GM21360 (cell line): ENCODE data around the gene LHFPL6.

Source experiments
- ATAC-seq: cut with Tn5 transposase; IDR thresholded peaks from one replicate; pipeline ENCODE4 v1.9.1; 2021; ENCODE audit warnings: mild to moderate bottlenecking, moderate library complexity; ENCODE audit not compliant: unreplicated experiment

Gene LHFPL6

DNA sequence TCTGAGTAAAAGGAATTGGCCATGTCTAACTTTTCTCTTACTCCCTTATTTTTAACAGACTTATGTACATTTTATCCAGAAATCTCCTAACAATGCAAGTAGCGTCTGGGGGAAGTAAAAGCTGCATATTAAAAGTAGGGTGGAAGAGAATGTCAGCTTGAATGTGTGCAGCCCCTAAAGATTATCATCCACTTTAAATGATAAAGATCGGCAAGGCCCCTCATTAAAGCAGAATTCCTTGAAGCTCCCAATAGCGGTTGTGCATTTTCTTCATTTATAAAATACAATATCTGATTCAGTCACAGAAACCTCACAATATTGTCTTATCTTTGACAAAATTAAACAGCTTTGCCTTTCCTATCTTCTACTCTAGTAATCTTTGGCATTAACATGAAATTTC, 184.6 kb downstream of the LHFPL6 start:
- ATAC-seq, result no peak

DNA sequence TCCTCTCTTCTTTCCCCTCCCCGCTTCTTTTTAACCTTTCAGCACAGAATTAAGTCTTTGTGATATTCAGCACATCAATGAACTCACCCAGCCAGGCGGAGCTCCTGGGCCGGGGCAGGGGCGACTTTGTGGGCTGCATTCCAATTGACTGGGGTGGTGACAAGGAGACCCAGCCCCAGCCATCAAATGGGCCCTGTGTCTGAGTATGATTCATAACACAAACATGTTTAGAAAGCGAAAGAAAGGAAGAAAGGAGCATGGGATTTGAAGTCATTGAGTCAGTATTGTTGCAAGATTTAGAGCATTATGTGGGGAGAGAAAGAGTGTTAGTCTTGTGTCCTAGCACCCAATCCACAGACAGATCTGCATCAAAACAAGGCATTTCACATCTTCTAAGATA, 185.3 kb downstream of the LHFPL6 start:
- ATAC-seq, result no peak

DNA sequence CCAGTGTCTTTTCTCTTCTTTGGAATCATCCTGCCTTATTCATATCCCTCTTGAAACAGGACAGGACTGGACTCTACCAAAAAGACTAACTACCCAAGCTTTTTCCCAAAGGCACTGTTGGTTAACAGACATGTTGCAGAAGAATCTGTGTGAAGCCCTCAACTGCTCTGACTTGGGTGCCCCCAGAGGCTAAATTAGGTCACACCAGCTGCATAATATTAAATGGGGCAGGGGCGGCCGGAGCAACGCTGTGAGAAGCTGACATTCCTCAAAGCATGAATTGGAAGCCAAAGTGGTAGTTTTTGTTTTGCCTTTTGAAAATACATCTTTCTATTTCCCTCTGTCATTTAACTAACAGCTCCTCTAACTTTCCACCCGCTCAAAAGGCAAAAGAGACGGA, 185.9 kb downstream of the LHFPL6 start:
- ATAC-seq, result no peak

DNA sequence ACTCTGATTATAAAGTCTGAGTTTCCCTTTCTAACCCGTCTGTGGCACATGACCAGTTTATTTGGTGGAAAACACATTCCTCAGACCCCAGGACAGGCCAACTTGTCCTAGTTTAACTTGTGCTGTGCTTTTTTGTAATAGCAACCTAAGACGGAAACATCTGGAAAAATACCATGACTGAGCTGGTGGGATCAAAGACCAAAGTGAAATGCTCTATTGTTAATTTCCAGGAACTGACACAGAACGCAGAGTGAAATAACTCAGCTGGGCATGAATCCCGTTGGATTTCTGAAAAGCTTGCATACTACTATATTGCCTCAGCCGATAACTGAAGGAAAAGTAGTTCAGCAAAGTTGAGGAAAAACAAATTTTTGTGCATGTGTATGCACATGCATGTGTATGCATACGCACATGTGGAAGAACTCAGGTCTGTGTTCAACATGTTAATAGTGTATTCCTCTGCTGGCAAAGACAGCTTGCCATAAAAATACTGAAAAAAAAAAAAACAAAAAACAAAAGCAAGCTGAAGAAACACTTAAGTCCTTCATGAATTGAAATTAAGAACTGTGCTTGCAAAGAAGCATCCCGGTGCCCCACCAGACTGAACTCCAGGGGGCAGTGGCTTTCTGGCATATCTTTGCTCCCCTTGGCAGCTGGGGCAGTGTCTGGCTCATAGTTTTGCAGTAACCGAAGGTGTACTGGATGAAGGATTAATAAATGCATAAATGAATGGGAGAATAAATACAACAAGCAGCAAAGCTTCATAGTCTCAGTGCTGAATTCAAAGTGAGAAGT, 187.8 kb downstream of the LHFPL6 start:
- ATAC-seq, result no peak

DNA sequence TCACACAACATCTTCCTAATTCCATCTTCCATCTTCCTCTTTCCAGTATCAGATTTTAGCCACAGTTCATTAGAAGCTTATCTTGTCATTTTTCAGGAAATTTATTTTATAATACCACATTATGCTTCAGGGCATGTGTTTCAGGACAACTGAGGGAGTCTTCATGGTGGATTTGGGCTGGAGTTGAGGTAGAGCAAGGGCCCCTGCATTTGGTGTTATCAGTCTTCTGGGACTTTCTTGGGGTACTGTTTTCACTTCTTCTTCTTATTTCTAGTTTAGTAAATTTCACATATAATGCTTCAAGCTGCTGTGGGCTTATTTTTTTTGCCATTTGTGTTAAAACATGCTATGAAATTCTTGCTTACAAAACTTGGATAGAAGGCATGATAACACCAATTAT, 188.7 kb downstream of the LHFPL6 start:
- no peak for ATAC-seq

DNA sequence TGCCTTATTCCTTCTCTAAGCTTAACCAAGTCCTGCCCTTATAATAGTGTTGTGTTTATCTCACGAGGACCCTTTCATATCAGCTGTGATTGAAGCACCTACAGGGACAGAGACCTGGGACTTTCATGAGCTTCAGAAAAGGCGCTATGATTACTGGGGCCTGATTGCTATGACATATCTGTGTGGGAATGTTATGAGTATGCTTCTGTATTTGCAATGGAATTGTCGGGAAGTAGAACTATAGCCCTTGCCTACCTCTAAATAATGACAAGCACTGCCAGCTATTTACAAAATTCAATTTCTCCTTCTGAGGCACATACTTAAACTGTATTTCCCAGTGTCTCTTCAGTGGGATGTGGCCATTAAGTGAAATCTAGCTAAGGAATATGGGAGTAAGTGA, 191.5 kb downstream of the LHFPL6 start:
- ATAC-seq, result no peak

DNA sequence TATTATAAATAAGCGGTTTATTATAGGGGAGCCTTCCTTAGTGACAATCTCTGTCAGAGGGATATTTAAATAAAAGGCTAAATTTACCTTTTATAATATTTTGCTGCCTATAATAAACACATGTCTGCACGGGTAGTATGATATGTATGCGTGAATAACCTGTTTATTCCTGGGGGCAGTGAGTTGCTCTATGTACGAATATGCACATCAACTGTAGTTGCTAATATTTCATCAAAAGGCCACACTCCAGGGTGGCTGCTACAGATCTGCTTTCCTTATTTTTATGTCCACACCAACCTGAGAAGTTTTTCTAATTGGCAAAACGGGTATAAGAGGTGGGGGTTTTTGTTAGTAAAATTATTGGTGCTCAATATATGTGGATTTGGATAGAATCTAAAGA, 192.0 kb downstream of the LHFPL6 start:
- no peak for ATAC-seq

DNA sequence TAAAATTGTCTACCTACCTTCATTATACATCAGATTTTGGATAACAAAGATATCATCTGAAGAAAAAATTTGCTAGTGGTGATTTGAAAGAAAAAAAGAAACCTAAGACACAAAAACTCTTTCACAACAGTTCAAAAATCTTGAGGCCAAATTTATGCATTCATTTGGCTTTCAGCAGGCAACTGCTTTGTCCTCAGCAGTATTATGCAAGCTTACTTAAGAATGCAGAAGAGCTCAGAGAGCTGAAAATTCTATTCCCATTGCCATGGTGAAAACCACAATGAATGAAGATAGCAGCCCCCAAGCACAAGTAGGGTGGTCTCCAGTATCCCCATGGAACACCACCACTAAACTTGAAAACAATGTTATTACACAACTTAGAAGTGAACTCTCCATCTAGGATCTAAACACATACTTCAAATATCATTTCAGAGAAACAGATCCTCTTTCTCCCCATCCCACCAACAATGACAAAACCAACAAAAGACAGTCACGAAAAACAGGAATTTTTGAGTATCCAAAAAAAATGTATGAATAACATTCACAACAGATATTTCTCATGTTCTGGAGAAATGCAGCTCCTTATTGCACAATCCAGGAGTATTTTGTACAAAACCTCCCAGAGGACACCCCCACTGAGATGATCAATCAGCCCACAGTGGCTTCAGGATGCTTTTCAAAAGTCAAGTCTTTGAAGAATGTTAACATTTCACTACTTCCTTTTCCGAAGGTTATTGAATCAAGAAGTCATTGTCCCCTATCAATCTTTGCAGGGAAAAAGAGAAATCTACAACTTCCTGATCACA, 192.7 kb downstream of the LHFPL6 start:
- no peak for ATAC-seq

DNA sequence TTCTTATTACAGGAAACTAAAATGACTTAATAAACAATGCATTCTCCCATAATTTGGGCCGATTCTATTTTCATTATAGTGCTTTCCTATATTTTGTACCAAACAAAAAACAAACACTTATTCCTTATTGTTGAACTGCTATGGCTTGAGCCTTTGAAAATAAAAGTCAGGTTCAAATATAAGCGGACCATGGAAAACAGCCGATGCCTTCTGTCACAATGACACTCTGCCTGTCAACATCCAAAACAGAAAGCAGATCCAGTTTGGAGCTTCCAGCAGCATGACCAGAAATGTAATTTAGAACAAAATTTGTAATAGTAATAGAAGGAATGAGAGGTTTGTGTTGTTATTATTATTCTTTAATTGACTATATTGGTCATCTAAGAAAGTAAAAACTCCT, 194.5 kb downstream of the LHFPL6 start:
- no peak for ATAC-seq

DNA sequence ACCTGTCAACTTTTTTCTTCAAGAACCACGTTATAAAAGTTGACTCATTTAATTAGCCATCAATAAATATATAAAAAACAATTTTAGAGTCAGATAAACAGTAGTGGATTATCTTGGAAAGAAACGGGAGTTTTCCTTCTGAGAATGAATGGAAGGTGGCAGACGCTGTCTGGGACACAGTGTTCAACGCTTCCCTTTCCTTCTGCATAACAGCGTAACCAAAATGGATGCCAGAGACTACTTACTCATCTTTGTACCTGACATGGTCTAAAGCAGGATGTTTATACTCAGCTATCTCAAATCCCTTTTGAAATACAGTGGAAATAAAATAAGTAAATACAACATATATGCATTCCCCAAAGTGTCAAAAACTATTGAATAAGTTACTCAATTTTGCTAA, 195.2 kb downstream of the LHFPL6 start:
- ATAC-seq, result no peak

DNA sequence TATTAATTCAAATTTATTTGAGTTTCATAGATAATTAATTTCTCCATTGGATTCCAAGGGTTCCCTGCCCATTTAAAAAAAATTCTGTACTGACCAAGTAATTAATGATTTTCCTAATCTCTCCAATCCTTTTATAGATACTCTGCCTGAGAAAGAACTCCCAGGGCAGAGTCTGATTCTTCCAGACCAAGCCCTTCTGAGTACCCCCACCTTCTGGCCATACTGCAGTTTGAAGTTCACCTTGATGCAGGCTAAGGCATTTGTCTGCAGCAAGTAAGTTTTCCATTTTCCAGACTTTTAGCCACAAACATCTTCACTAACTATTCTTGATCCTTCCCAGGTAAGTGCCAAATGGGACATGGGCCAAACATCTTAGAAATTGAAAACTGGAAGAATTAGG, 195.9 kb downstream of the LHFPL6 start:
- no peak for ATAC-seq

DNA sequence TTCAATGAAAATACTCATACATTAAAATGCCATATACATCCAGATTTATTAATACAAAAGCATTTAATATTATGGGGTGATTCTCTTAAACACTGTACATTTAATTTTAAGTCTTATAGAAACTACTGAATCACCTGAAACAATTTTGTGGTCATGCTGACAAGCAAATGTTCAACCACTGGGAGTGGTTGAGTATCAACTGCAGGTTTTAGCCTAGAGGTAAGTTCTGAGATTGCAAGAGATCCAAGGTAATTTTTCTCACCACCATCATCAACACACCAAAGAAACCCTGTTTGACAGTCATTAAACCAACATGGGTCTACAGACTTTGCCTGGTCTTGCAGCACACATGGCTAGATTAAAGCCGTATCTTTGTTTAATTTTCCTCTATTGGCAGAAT, 196.3 kb downstream of the LHFPL6 start:
- peak; percentile 73 for ATAC-seq

DNA sequence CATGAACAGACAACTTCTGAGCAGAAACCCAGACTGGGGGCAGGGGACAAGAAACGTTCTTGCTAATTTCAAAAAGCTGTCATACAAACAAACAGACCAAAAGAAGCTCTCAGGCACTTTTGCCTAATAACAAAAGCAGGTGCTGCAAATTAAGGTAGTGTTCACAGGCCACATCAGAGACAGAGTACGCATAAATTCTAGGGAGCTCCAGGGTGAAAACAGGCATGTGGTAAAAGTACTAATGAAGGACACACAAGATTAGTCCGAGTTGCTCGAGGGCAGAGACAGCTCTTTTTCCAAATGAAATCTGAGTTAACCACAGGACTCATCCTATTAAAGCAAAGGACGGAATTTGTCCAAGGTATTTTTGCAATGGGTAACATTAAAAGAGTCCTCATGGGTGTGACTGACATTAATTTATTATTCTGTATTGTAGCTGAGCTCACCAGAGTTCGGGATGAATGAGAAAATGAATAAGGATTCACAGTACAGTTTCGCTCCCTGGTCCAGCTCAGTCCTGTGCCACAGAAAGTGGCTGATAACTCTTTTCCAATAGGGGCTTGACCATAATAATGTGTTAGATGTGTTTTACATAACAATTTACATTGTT, 197.3 kb downstream of the LHFPL6 start:
- ATAC-seq, result no peak

DNA sequence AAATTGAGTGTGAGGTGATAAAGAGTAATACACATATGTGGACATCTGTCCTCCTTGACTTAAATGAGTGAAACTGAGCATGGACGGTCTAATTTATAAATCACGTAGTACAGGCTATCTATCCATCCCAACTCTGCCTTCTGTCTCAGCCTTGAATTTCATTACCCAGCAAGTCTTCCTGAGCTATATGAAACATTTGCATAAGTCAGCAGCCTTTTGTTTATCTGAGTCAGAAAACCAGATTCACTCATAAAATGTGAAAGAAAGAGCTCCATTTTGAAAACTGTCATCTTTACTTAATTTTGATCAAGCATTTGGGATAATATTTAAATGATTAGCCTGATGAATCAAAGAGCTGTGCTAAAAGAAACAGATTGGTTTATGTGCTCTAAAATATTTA, 197.9 kb downstream of the LHFPL6 start:
- ATAC-seq, result no peak

DNA sequence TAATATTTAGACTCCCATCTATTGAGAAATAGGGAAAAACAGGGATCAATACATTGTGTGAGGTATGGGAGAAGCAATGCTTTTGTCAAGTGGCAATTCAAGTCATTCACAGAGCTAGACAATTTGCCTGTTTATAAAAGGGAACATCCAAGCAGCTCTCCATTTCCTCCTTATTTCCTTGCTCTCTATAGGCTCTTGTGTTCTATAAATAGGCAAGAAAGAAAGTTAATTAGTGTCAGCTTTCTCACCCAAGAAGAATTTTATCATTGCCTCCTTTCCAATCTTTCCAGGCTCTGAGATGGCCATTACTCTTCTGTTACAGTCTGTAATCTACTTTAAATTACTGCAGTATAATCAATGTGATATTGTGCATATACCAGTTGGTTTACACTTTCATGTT, 199.9 kb downstream of the LHFPL6 start:
- ATAC-seq, result no peak

DNA sequence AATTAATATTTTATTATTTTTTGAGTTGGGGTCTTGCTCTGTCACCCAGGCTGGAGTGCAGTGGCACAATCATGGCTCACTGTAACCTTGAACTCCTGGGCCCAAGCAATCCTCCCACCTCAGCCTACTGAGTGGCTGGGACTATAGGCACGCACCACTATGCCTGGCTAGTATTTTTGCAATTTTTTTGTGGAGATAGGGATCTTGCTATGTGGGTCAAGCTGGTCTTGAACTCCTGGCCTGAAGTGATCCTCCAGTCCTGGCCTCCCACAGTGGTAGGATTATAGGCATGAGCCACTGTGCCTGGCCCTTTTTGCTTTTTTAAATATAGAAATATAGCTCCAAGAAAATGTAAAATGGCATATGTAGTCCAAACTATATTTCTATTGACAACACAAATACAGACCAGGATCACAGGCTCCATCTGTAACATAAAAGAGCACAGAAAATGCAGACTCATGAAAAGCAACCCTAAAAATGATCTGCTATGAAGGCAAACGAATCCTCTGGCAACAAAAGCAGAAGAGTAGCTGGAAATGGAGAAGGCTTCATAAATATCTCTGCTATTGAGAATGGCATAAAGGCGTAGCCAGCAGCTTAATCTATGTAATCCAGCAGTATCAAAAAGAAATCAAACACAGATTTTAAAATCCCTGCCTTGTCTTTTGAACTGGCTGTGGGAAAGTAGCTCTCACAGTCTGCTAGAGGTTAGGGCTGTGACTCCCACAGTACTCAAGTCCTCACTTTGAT, 200.6 kb downstream of the LHFPL6 start:
- ATAC-seq, result no peak

DNA sequence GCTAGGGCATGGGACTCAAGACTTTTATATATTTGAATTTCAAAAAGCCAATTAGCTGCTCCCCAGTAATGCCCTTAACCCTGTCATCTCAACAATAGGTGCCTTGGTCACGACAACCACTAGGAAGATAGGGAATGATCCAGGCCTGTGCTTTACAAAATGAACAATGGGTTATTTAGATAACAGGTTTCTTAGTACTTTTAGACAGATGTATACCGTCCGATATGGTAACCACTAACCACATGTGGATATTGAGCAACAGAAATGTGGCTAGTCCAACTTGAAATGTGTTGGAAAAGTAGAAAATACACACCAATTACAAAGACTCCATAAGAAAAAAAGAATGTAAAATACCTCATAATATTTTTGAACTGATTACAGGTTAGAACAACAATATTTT, 201.2 kb downstream of the LHFPL6 start:
- no peak for ATAC-seq

DNA sequence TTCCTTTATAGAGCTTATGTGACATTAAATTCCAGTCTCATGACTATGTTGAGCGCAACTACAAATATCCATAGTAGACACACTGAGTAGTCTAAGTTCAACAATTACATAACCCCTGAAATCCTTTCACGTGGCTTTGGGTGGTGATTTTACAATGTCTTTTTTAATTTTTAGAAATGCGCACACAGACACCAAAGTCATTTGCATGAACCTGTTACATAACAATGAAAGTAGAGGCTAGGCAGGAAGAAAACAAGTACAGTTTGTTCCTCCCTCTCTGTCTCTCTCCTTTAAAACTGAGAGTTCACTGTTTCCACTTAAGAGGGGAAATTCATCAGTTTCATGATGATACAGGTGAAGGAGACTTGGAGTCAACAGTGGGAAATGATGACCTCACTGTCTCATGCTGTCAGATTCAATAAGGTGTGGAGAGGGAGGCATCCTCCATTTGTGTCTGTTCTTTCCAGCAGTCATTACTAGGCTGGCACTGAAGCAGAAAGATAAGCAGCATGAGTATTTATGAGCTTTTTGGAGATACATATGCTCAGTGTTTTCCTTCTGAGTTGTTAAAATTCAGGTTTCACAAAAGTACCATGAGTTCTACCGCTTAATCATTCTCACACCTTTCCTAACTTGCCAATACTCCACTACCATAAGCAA, 201.8 kb downstream of the LHFPL6 start:
- no peak for ATAC-seq

DNA sequence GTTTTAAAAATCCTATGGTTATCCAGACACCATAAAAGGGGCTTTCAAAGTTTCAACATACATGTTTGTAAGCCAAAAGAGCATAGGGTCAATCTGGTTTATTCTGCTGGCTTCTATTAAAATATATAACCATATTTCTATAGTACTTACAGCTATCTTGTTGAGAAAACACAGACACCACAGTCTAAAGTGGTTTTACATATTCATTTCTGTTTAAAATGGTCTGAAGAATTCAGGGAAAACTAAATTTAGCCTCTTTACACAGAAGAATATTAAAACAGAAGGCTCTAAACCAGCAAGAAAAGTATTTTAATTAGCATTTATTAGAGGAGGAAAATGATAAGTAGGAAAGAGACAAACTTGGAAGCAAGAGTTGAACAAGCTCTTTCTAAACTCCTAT, 203.9 kb downstream of the LHFPL6 start:
- no peak for ATAC-seq

DNA sequence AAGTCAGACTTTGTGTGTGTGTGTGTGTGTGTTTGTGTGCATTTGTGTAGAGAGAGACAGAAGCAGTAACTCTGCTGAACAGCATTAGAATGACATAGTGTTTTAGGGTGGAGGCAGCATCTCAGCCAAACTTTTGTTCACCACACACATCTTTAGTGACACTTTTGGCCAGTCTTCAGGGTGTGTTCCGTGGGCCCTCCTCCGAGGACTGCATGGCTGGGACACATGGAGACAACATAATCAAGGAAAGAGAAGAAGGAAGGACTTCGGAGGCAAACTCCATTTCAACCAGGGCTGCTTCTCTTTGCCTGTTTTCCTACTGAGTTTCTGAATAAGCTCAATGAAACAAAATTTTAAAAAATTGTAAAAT, 205.1 kb downstream of the LHFPL6 start:
- no peak for ATAC-seq
